H9 (cell line): Measurements from ENCODE around the gene TMEM127. TPM values are rescaled to one million over a fixed set of nuclear protein-coding genes. Genes with fewer than 3 reads are reported as not detected.

Source experiments
- DNase-seq: peaks from one replicate; pipeline ENCODE4 v3.0.0-alpha.2; 2017
- H2AFZ ChIP-seq: one replicate; pipeline ENCODE4 v1.6.1; 2013; ENCODE audit warnings: mild to moderate bottlenecking, low read length, control low read depth, moderate library complexity
- H2AK5ac ChIP-seq: 2 replicates; pipeline ENCODE4 v1.6.1; 2013; ENCODE audit warnings: low read length, control low read depth, mixed read lengths; ENCODE audit not compliant: insufficient read length
- H2BK120ac ChIP-seq: one replicate; pipeline ENCODE4 v1.6.1; 2013; ENCODE audit warnings: low read depth, mild to moderate bottlenecking, low read length, control low read depth, inconsistent platforms; ENCODE audit not compliant: poor library complexity, severe bottlenecking
- H2BK12ac ChIP-seq: 2 replicates; pipeline ENCODE4 v1.6.1; 2013; ENCODE audit warnings: low read length, control low read depth, mixed read lengths, low read depth; ENCODE audit not compliant: insufficient read length
- H2BK15ac ChIP-seq: 2 replicates; pipeline ENCODE4 v1.6.1; 2013; ENCODE audit warnings: low read depth, low read length, control low read depth
- H2BK20ac ChIP-seq: one replicate; pipeline ENCODE4 v1.6.1; 2013; ENCODE audit warnings: low read depth, mild to moderate bottlenecking, low read length, control low read depth, inconsistent platforms; ENCODE audit not compliant: poor library complexity, severe bottlenecking
- H2BK5ac ChIP-seq: 2 replicates; pipeline ENCODE4 v1.6.1; 2013; ENCODE audit warnings: low read length, control low read depth, mixed read lengths; ENCODE audit not compliant: insufficient read length
- H3K14ac ChIP-seq: 2 replicates; pipeline ENCODE4 v1.6.1; 2013; ENCODE audit warnings: low read length, control low read depth; ENCODE audit not compliant: insufficient read depth
- H3K18ac ChIP-seq: 2 replicates; pipeline ENCODE4 v1.6.1; 2013; ENCODE audit warnings: low read depth, mild to moderate bottlenecking, mixed read lengths, low read length, control low read depth; ENCODE audit not compliant: insufficient read length
- H3K23ac ChIP-seq: 2 replicates; pipeline ENCODE4 v1.6.1; 2013; ENCODE audit warnings: low read length, control low read depth, mixed read lengths, low read depth; ENCODE audit not compliant: insufficient read length
- H3K23me2 ChIP-seq: 2 replicates; pipeline ENCODE4 v1.6.1; 2013; ENCODE audit warnings: low read depth, mild to moderate bottlenecking, mixed read lengths, low read length, control low read depth; ENCODE audit not compliant: insufficient read length, poor library complexity, severe bottlenecking
- H3K27ac ChIP-seq: 2 replicates; pipeline ENCODE4 v1.5.1; 2013; ENCODE audit warnings: low read length, control low read depth, mixed read lengths, low read depth; ENCODE audit not compliant: insufficient read length
- H3K27me3 ChIP-seq: 2 replicates; pipeline ENCODE4 v1.6.1; 2013; ENCODE audit warnings: low read length, control low read depth, inconsistent platforms; ENCODE audit not compliant: insufficient read depth
- H3K4ac ChIP-seq: 2 replicates; pipeline ENCODE4 v1.6.1; 2013; ENCODE audit warnings: low read depth, mild to moderate bottlenecking, control low read depth, inconsistent platforms, low read length, moderate library complexity
- H3K4me1 ChIP-seq: 2 replicates; pipeline ENCODE4 v1.6.1; 2013; ENCODE audit warnings: low read length, control low read depth, inconsistent platforms; ENCODE audit not compliant: insufficient read depth
- H3K4me2 ChIP-seq: 2 replicates; pipeline ENCODE4 v1.6.1; 2013; ENCODE audit warnings: low read length, control low read depth, mixed read lengths; ENCODE audit not compliant: insufficient read length, insufficient read depth
- H3K56ac ChIP-seq: 2 replicates; pipeline ENCODE4 v1.6.1; 2013; ENCODE audit warnings: low read depth, mild to moderate bottlenecking, mixed read lengths, low read length, control low read depth; ENCODE audit not compliant: insufficient read length
- H3K79me1 ChIP-seq: 2 replicates; pipeline ENCODE4 v1.6.1; 2013; ENCODE audit warnings: low read depth, mild to moderate bottlenecking, moderate library complexity, low read length, control low read depth, inconsistent platforms; ENCODE audit not compliant: insufficient read depth, poor library complexity, severe bottlenecking
- H3K79me2 ChIP-seq: 2 replicates; pipeline ENCODE4 v1.6.1; 2013; ENCODE audit warnings: low read length, control low read depth, inconsistent platforms; ENCODE audit not compliant: insufficient read depth
- H3K9ac ChIP-seq: 2 replicates; pipeline ENCODE4 v1.6.1; 2013; ENCODE audit warnings: low read length, control low read depth, mixed read lengths; ENCODE audit not compliant: insufficient read length; ENCODE audit errors: extremely low read depth
- H3K9me3 ChIP-seq: one replicate; pipeline ENCODE4 v1.6.1; 2013; ENCODE audit warnings: low read depth, low read length, inconsistent platforms; ENCODE audit not compliant: control insufficient read depth
- H3T11ph ChIP-seq: one replicate; pipeline ENCODE4 v1.6.1; 2013; ENCODE audit warnings: mild to moderate bottlenecking, low read length, control low read depth, inconsistent platforms
- H4K20me1 ChIP-seq: one replicate; pipeline ENCODE4 v1.6.1; 2013; ENCODE audit not compliant: control insufficient read depth, insufficient read length, insufficient read depth
- H4K5ac ChIP-seq: 2 replicates; pipeline ENCODE4 v1.6.1; 2013; ENCODE audit warnings: low read depth, mild to moderate bottlenecking, mixed read lengths, low read length, control low read depth; ENCODE audit not compliant: insufficient read length
- H4K8ac ChIP-seq: replicated peaks from 2 replicates; pipeline ENCODE4 v1.6.1; 2013; ENCODE audit warnings: low read length, control low read depth, mixed read lengths, low read depth; ENCODE audit not compliant: insufficient read length
- H4K91ac ChIP-seq: 2 replicates; pipeline ENCODE4 v1.6.1; 2013; ENCODE audit warnings: low read depth, mild to moderate bottlenecking, moderate library complexity, mixed read lengths, low read length, control low read depth; ENCODE audit not compliant: insufficient read length
- H3K27ac Mint-ChIP-seq, 3 experiments: 2 replicates in 2 of 3; 3 replicates in 1 of 3; pipeline ENCODE4 v1.8.0; 2020 to 2021; ENCODE audit warnings: mixed read lengths in 3 of 3, mild to moderate bottlenecking in 1 of 3, moderate library complexity in 1 of 3
- H3K27me3 Mint-ChIP-seq: 2 replicates; pipeline ENCODE4 v1.8.0; 2021; ENCODE audit warnings: low read depth, mild to moderate bottlenecking, moderate library complexity, mixed read lengths
- H3K36me3 Mint-ChIP-seq, 3 experiments: 2 replicates in 2 of 3; 3 replicates in 1 of 3; pipeline ENCODE4 v1.8.0; 2020 to 2021; ENCODE audit warnings: low read depth in 3 of 3, mixed read lengths in 3 of 3; ENCODE audit not compliant: insufficient read depth in 1 of 3
- H3K4me1 Mint-ChIP-seq, 2 experiments: 2 replicates each; pipeline ENCODE4 v1.8.0; 2020; ENCODE audit warnings: mixed read lengths in 2 of 2
- H3K4me3 Mint-ChIP-seq, 2 experiments: 2 replicates in 1 of 2; 3 replicates in 1 of 2; pipeline ENCODE4 v1.8.0; 2020 to 2021; ENCODE audit warnings: mild to moderate bottlenecking in 2 of 2, mixed read lengths in 2 of 2, moderate library complexity in 1 of 2
- H3K9me3 Mint-ChIP-seq, 2 experiments: 2 replicates in 1 of 2; 3 replicates in 1 of 2; pipeline ENCODE4 v1.8.0; 2020; ENCODE audit warnings: mild to moderate bottlenecking in 2 of 2, mixed read lengths in 2 of 2, moderate library complexity in 1 of 2
- CTCF ChIP-seq: fragments of 200-600 bp; sonication (generic); conservative IDR thresholded peaks from 3 replicates; pipeline ENCODE4 v1.8.0; 2021; ENCODE audit warnings: antibody characterized with exemption, mild to moderate bottlenecking
- WGBS: extraction: QIAGEN DNeasy Blood & Tissue Kit; methylation state at CpG from one replicate; pipeline ENCODE4 v1.1.7; 2013; ENCODE audit warnings: missing lambda C conversion rate, low lambda C conversion rate, mixed read lengths; ENCODE audit not compliant: insufficient read length; ENCODE audit errors: extremely low coverage; 5-methylcytosine and 5-hydroxymethylcytosine counted together
- total RNA-seq: library from RNA; stranded (reverse); gene quantifications from 2 replicates; pipeline ENCODE4 v1.2.1, GENCODE V29; 2021

TMEM127 gene
- total RNA-seq, 1 experiment from 2014 or later, result 30.1 TPM

- H2BK120ac ChIP-seq, result no peak overlapping the region
- TF ChIP-seq CTCF, result no peak
- H3K4ac ChIP-seq, result no peak overlapping the region
- peak overlapping the region in 2 of 3 experiments; percentile 26 to 62; a peak in 2 of 7 replicates for H3K27ac Mint-ChIP-seq
- no peaks in the 10 kb centered on the region for H3K79me1 ChIP-seq
- H2AK5ac ChIP-seq, result no peak overlapping the region
- H2BK5ac ChIP-seq, result no peak overlapping the region
- H2BK20ac ChIP-seq, result no peak overlapping the region
- H3T11ph ChIP-seq, result no peak overlapping the region
- H3K56ac ChIP-seq, result no peak overlapping the region
- no peak overlapping the region for H4K8ac ChIP-seq
- no peak overlapping the region for H3K23ac ChIP-seq
- H3K4me3 Mint-ChIP-seq, result no peak overlapping the region; a peak in 1 of 5 replicates
- H3K4me1 Mint-ChIP-seq, result no peaks in the 10 kb centered on the region; a peak in 1 of 4 replicates
- H3K27ac ChIP-seq, result no peak overlapping the region
- WGBS, result no CpG with 5 or more reads among the region's 3 CpGs
- no peaks in the 10 kb centered on the region for H3K4me1 ChIP-seq
- no peaks in the 10 kb centered on the region for H4K20me1 ChIP-seq
- H3K9me3 ChIP-seq, result no peaks in the 10 kb centered on the region
- no peaks in the 10 kb centered on the region for H3K79me2 ChIP-seq
- no peak overlapping the region for H2AFZ ChIP-seq
- no peaks in the 10 kb centered on the region for H3K23me2 ChIP-seq
- DNase-seq, result no peak
- no peak overlapping the region for H3K9ac ChIP-seq
- no peaks in the 10 kb centered on the region for H3K9me3 Mint-ChIP-seq
- H3K18ac ChIP-seq, result no peak overlapping the region
- H3K14ac ChIP-seq, result no peak overlapping the region
- no peak overlapping the region for H4K5ac ChIP-seq
- peaks cover 0 to 5% (median 1%) of the 10 kb centered on the region in 3 experiments; a peak in 3 of 7 replicates for H3K36me3 Mint-ChIP-seq
- H3K27me3 ChIP-seq, result no peaks in the 10 kb centered on the region
- no peak overlapping the region for H2BK15ac ChIP-seq
- no peak overlapping the region for H2BK12ac ChIP-seq
- no peak overlapping the region for H4K91ac ChIP-seq
- no peak overlapping the region for H3K4me2 ChIP-seq
- H3K27me3 Mint-ChIP-seq, result no peaks in the 10 kb centered on the region; the same call in 1 of the 2 replicates
Measured at GRCh38 chr2:96247009-96247408, 18.8 kb downstream of the TMEM127 start.
